Adrenal gland (tissue), 5 donors: ENCODE results near the gene KIAA1328.

Experiments used
- POLR2A ChIP-seq, 2 donors: fragments of 450-650 bp; IDR thresholded peaks; one replicate each; pipeline ENCODE4 v1.6.1; 2017; ENCODE audit warnings: antibody characterized with exemption in 2 of 2, mild to moderate bottlenecking in 2 of 2, moderate library complexity in 1 of 2
- TF ChIP-seq, protein P1 (sequence below), 6 experiments: fragments of 450-650 bp in 4 of 6; fragments of 200-600 bp in 2 of 6; sonication (generic) in 1 of 6; IDR thresholded peaks; 1 replicate in 5 of 6; 2 replicates in 1 of 6; pipeline versions ENCODE4 v1.5.1 to v1.8.0; 2016 to 2021; ENCODE audit warnings: antibody characterized with exemption in 6 of 6, mild to moderate bottlenecking in 2 of 6, moderate library complexity in 1 of 6
- donor health status: DM: no; HTN: no; CAD: no.

DNA sequence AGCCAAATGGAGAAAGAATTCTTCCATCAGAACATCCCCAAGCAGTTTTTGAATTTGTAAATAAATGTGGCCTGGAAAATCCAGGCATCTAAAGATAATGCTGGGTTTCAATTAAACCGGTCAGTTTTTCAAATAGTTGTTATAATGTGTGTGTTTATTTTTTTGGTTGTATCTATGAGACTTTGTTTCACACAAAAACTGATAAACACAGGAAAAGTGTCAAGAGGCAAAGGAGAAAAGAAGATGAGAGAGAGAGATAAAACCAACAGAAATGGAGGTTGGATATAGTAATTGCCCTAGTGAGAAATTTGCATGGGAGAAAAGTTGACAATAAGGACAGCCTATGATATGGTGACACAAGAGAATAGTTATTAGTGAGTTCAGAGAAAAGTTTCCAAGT lies 68.3 kb downstream of the KIAA1328 start:
- TF ChIP-seq, protein P1, sequence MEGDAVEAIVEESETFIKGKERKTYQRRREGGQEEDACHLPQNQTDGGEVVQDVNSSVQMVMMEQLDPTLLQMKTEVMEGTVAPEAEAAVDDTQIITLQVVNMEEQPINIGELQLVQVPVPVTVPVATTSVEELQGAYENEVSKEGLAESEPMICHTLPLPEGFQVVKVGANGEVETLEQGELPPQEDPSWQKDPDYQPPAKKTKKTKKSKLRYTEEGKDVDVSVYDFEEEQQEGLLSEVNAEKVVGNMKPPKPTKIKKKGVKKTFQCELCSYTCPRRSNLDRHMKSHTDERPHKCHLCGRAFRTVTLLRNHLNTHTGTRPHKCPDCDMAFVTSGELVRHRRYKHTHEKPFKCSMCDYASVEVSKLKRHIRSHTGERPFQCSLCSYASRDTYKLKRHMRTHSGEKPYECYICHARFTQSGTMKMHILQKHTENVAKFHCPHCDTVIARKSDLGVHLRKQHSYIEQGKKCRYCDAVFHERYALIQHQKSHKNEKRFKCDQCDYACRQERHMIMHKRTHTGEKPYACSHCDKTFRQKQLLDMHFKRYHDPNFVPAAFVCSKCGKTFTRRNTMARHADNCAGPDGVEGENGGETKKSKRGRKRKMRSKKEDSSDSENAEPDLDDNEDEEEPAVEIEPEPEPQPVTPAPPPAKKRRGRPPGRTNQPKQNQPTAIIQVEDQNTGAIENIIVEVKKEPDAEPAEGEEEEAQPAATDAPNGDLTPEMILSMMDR (IDR thresholded peaks at IDR 0.05): no peak
- TF ChIP-seq POLR2A (IDR thresholded peaks at IDR 0.05): no peak
